ENCODE measurements around the gene ADAMTS18.
A peak's percentile ranks its signal among the peaks of the same experiment; 100 is the strongest.

The ADAMTS18 gene

GRCh38 chr16:77396461-77396860 lies 38.4 kb downstream of the ADAMTS18 start:
- no peak for DNase-seq
- intact Hi-C loops (cut with DNase I) = no loop called here

GRCh38 chr16:77394699-77395098 lies 40.1 kb downstream of the ADAMTS18 start:
- intact Hi-C loops (cut with DNase I) = no loop called here
- DNase-seq = no peak

- DNase-seq = no peak
- intact Hi-C loops (cut with DNase I) = no loop called here
Measured at GRCh38 chr16:77393955-77394354, 40.9 kb downstream of the ADAMTS18 start.

DNA sequence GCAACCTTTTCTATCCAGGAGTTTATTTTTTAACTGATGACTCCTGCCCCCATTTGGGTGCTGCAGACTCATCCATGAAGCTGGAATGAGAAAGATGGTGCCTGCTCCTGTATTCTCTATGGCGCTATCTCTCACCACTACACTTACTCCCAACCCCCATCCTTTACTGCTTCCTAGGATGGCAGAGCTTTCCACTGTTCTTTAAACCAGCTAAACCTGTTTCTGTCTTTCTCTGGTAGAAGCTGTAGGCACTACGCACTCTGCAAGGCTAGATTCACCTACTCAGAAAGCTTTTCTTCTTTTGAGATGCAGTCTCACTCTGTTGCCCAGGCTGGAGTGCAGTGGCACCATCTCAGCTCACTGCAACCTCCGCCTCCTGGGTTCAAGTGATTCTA lies 47.0 kb downstream of the ADAMTS18 start:
- intact Hi-C loops (cut with DNase I) = no loop called here
- DNase-seq = no peak

DNA sequence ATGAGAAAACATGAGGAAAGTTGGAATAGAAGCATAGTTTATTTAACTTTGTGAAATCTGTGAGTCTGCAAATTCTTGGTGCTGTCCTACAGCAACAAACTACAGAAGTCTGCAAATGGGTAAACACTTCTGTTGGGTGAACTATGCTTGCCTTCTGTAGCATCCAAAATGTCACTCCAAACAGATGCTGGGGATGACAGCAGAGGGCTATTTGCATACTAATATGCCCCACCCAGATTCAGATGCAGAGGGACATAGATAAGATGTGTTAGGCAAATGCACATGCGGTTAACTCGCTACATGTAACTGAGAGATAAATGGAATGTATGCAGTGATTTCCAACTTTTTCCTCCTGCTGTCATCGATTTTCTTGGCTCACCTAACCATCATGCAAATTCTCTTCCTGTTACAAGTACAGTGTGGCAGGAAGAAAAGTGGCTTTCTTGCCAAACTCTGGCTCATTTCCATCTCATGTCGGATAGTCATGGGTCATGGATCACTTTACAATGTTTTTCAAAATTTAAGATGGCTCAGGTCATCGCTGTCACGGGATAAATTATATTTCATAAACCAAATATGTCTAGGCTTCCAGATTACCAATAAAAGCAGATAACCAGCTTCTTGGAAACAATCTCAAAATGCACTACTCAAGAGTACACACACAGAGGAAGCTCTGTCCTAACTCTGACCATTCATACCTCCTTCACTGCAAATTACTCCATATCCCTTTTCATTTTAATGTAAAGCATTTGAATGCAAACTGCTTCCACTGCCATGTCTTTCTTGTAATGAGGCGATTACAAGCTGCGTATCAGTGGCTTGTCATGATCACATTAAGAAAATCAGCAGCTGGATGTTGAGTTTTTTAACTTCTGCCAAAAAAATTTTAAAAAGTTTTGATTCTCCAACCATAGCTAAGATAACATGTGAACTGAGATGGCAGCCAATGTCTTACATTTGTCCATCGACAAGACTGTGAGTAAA lies 47.7 kb downstream of the ADAMTS18 start:
- intact Hi-C loops (cut with DNase I) = no loop called here
- DNase-seq = no peak

GRCh38 chr16:77385481-77385880 lies 49.4 kb downstream of the ADAMTS18 start:
- DNase-seq = no peak
- intact Hi-C loops (cut with DNase I) = no loop called here

DNA sequence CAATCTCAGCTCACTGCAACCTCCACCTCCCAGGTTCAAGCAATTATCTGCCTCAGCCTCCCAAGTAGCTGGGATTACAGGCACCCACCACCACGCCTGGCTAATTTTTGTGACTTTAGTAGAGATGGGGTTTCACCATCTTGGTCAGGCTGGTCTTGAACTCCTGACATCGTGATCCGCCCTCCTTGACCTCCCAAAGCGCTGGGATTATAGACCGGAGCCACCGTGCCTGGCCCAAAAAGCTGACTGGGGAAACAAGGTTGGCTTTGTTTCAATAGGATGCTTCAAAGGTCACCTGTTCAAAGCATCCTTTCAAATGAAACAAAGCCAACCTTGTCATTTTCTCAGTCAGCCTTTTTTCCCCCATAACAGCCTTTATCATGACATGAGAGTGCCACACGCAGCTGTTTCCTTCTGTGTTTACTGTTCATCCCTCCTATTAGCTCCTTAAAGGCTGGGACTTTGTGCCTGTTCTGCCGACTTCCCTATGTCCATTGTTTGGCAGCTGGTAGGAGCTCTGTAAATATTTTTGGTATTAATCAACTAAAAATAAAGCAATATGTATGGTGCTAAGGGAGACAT lies 51.1 kb downstream of the ADAMTS18 start:
- intact Hi-C loops (cut with DNase I) = no loop called here
- DNase-seq = no peak

DNA sequence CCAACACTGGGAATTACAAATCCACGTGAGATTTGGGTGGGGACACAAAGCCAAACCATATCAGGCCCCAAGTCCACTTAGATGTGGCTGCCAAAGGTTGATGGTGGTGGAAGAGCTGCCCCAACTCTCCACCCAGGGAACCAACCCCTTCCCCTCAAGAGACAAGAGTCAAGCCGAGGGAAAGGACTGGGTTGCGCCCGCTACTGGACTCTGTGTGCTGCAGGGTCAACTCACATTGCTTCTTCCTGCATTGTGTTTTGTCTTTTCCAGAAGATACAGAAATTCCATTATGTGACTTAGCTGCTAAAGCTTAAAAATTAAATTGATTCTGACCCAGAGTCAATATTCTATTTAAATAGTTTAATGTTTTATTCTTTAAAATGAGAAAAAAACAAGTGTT lies 58.5 kb downstream of the ADAMTS18 start:
- intact Hi-C loops (cut with DNase I) = no loop called here
- DNase-seq = no peak

GRCh38 chr16:77375396-77375795 lies 59.4 kb downstream of the ADAMTS18 start:
- intact Hi-C loops (cut with DNase I) = no loop called here
- DNase-seq = no peak

- intact Hi-C loops (cut with DNase I) = no loop called here
- no peak for DNase-seq
Measured at GRCh38 chr16:77374384-77374783, 60.5 kb downstream of the ADAMTS18 start.

- intact Hi-C loops (cut with DNase I) = no loop called here
- no peak for DNase-seq
Measured at GRCh38 chr16:77373726-77374125, 61.1 kb downstream of the ADAMTS18 start.

DNA sequence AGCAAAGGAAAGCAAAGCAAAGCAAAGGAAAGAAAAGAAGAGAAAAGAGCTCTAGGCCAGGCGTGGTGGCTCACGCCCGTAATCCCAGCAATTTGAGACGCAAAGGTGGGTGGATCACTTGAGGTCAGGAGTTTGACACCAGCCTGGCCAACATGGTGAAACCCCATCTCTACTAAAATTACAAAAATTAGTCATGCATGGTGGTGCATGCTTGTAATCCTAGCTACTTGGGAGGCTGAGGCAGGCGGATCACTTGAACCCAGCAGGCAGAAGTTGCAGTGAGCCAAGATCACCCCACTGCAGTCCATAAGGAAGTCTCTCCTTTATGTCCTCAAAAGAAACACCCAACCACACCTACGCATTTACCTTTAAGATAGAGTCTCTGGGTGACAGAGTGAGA lies 70.1 kb downstream of the ADAMTS18 start:
- intact Hi-C loops (cut with DNase I) = no loop called here
- DNase-seq = no peak

GRCh38 chr16:77359065-77359502 lies 75.8 kb downstream of the ADAMTS18 start:
- no peak for DNase-seq
- intact Hi-C loops (cut with DNase I) = no loop called here

- no peak for DNase-seq
- intact Hi-C loops (cut with DNase I) = no loop called here
Measured at GRCh38 chr16:77353587-77354263, 81.1 kb downstream of the ADAMTS18 start.

DNA sequence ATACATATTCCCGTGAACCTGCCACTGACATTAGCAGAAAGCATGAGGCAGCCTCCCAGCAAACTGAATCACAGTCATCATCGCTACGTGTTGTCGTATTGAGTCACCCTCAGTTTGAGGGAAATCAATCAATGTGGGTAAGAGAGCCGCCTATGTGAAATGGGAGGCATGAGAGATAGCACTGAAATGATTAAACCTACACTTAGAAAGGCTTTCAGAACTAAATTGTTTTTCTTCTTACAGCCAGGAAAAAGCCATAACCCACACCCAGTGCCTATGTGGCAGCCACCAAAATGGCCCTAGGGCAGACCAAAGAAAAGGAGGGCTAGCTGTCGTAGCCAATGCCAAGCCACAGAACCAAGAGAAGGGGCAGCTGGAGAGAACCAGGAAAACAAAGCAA lies 90.5 kb downstream of the ADAMTS18 start:
- DNase-seq = no peak
- intact Hi-C loops (cut with DNase I) = no loop called here

DNA sequence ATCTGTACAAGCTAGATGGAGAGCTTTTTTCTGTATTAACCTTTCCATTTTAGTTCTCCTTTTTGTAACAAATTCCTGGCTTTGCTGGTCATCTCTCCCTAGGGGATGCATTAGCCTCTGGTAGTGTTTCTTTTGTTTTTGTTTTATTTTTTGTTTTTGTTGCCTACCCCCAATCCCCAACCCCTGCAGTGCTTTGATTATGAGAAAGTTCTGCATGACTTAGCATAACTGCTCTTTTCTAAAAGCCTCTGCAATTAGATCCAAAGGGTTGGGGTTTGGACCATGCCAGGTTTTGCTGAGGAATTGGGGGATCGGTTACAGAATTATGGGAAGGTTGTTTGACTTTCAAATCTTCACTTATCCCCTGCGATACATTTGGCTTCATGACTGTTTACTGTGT lies 98.2 kb downstream of the ADAMTS18 start:
- intact Hi-C loops (cut with DNase I) = no loop called here

DNA sequence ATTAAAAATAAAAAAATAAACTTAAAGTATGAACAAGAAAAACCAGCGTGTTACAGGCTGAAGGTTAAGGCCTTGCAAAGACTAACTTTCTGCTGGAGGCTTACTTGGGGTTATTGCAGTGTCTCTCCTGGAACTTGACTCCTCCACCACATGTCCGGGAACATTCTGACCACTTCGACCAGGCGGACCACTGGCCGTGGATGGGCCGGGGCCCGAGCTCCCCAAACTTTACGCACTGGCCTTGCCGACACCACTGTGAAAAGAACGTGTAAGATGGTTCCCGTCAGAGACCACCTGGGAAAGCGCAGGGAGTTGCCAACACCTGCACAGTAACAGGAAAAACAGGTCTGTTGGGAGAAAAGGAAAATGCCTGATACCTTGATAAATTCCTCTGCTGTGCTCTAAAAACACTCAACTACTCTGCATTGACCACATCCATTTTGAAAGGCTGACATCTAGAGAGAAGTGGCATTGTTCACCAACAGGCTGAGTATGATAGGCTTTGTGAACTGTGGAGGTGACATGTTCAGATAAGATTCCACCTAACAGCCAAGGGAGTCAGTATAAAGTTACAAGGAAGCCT lies 99.1 kb downstream of the ADAMTS18 start:
- intact Hi-C loops (cut with DNase I) = no loop called here
- peak in 1 of 10 donors; percentile 59 for DNase-seq

More for the DNA sequence above, 98.2 kb downstream of the ADAMTS18 start:
- no peak for DNase-seq

DNA sequence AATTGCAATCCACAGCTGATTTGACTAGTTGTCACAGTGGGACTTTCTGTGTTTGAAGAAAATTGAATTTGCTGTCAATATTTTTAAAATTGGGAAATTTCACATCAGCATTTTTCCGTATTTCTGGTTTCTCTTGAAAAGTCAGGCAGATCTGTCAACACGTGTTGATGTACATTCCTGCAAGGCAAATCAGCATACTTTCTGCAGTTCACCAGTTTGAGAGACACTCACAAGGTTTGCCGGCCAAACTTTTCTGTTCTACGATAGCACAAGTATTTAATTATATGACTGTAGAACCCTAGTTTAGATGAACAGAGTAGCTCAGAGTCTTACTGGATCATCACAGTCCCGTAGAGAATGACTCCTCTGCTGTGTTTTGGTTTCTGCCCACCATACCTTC lies 102.0 kb downstream of the ADAMTS18 start:
- intact Hi-C loops (cut with DNase I) = no loop called here
- DNase-seq = no peak

DNA sequence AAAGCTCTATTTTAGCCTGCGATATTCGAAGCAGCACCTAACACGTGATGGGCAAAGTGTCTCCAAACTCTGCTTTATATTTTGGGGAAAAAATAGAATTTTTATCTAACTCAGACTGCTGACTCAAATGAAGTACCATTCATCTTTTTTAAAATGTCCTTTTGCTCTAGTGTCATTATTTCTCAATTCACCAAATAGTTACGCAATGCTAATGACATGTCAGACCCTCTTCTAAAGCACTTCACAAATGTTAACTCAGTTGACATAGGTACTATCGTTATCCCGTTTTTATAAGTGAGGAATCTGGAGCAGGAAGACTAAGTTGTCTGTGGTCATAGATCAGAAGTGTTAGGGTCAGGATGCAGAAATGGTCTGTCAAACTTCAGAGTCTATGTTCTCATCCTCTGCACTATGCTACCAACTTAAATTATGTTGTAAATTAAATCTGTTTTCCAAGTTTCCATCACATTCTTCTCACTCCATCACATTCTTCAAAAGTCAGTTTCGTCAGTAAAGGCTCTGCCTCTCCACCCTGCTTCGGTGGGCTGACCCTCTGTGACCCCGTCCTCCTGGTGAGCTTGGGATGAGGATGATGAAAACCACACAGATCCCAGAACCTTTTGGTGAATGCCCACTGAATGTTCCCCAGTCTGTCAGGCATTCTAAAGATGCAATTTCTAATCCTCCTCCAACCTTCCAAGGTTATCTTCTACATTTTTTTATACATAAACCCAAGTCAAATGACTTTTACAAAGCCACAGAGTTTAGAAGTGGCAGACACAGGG lies 102.8 kb downstream of the ADAMTS18 start:
- intact Hi-C loops (cut with DNase I) = no loop called here
- DNase-seq = no peak

DNA sequence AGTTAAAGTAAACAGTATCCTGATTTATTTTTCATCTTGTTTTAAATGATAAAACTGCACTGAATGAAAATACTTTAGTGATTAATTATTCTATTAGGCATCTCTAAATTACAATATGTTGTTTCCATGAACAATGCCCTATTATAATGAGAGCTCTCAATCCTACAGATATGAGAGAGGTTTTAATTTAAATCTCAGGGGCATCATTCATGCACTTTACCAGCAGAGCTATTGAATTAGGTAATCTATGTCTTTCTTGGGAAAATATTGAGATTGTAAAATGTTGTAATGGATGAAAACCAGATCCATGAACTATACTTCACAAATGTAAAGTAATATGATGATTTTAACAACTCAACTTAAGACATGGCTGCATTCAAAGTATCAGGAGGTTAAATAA lies 103.8 kb downstream of the ADAMTS18 start:
- intact Hi-C loops (cut with DNase I) = no loop called here
- no peak for DNase-seq

All from posterior cingulate gyrus (tissue), 11 donors.